ENCODE measurements around the gene POC1B. TPM values are rescaled to one million over a fixed set of nuclear protein-coding genes. Genes with fewer than 3 reads are reported as not detected.

The POC1B gene
- 13.0 and 15.2 TPM in 2 replicates for total RNA-seq (2014; rRNA removed; shearing (Covaris generic))
- 9.3 and 14.2 TPM in 2 replicates for polyA plus RNA-seq (2015; cell fraction: cytosol; rRNA removed)
- 10.0 and 10.8 TPM in 2 replicates for polyA plus RNA-seq (2015; cell fraction: nucleus; rRNA removed)

- in situ Hi-C loops (cut with HindIII; ENCODE audit: low pct_unique_long_range_greater_than_20kb, low sequenced_read_pairs), result no loop called here
- peak; percentile 87 for DNase-seq (ENCODE audit: low read depth, low spot score)
Measured at GRCh38 chr12:89525824-89526770, at the start of gene POC1B. Gene POC1B (minus strand): TSS chr12:89526047. CDS start chr12:89525895, 152 bp downstream.

- no peak for DNase-seq (ENCODE audit: low read depth, low spot score)
- in situ Hi-C loops (cut with HindIII; ENCODE audit: low pct_unique_long_range_greater_than_20kb, low sequenced_read_pairs), result no loop called here
Measured at GRCh38 chr12:89575374-89575773, 49.5 kb upstream of the POC1B start.

GRCh38 chr12:89574736-89575208 is 48.9 kb upstream of the POC1B start:
- no peak for DNase-seq (ENCODE audit: low read depth, low spot score)
- in situ Hi-C loops (cut with HindIII; ENCODE audit: low pct_unique_long_range_greater_than_20kb, low sequenced_read_pairs), result no loop called here

- in situ Hi-C loops (cut with HindIII; ENCODE audit: low pct_unique_long_range_greater_than_20kb, low sequenced_read_pairs), result no loop called here
Measured at GRCh38 chr12:89573051-89573810, 47.4 kb upstream of the POC1B start.

GRCh38 chr12:89571491-89572195 is 45.8 kb upstream of the POC1B start:
- in situ Hi-C loops (cut with HindIII; ENCODE audit: low pct_unique_long_range_greater_than_20kb, low sequenced_read_pairs), result no loop called here
- DNase-seq (ENCODE audit: low read depth, low spot score), result no peak

More at GRCh38 chr12:89573051-89573810, 47.4 kb upstream of the POC1B start:
- DNase-seq (ENCODE audit: low read depth, low spot score), result no peak

- DNase-seq (ENCODE audit: low read depth, low spot score), result no peak
- in situ Hi-C loops (cut with HindIII; ENCODE audit: low pct_unique_long_range_greater_than_20kb, low sequenced_read_pairs), result no loop called here
Measured at GRCh38 chr12:89568484-89568883, 42.6 kb upstream of the POC1B start.

- in situ Hi-C loops (cut with HindIII; ENCODE audit: low pct_unique_long_range_greater_than_20kb, low sequenced_read_pairs), result no loop called here
- no peak for DNase-seq (ENCODE audit: low read depth, low spot score)
Measured at GRCh38 chr12:89567691-89568239, 41.9 kb upstream of the POC1B start.

- no peak for DNase-seq (ENCODE audit: low read depth, low spot score)
- in situ Hi-C loops (cut with HindIII; ENCODE audit: low pct_unique_long_range_greater_than_20kb, low sequenced_read_pairs), result no loop called here
Measured at GRCh38 chr12:89566615-89567014, 40.8 kb upstream of the POC1B start.

GRCh38 chr12:89565002-89565401 is 39.2 kb upstream of the POC1B start:
- in situ Hi-C loops (cut with HindIII; ENCODE audit: low pct_unique_long_range_greater_than_20kb, low sequenced_read_pairs), result no loop called here
- DNase-seq (ENCODE audit: low read depth, low spot score), result no peak

- in situ Hi-C loops (cut with HindIII; ENCODE audit: low pct_unique_long_range_greater_than_20kb, low sequenced_read_pairs), result no loop called here
Measured at GRCh38 chr12:89559753-89560152, 33.9 kb upstream of the POC1B start.

GRCh38 chr12:89556976-89557375 is 31.1 kb upstream of the POC1B start:
- in situ Hi-C loops (cut with HindIII; ENCODE audit: low pct_unique_long_range_greater_than_20kb, low sequenced_read_pairs), result no loop called here
- DNase-seq (ENCODE audit: low read depth, low spot score), result peak; percentile 91

More at GRCh38 chr12:89559753-89560152, 33.9 kb upstream of the POC1B start:
- DNase-seq (ENCODE audit: low read depth, low spot score), result no peak

GRCh38 chr12:89552376-89552775 is 26.5 kb upstream of the POC1B start:
- DNase-seq (ENCODE audit: low read depth, low spot score), result no peak
- in situ Hi-C loops (cut with HindIII; ENCODE audit: low pct_unique_long_range_greater_than_20kb, low sequenced_read_pairs), result no loop called here

- no peak for DNase-seq (ENCODE audit: low read depth, low spot score)
- in situ Hi-C loops (cut with HindIII; ENCODE audit: low pct_unique_long_range_greater_than_20kb, low sequenced_read_pairs), result no loop called here
Measured at GRCh38 chr12:89551747-89552146, 25.9 kb upstream of the POC1B start.

- in situ Hi-C loops (cut with HindIII; ENCODE audit: low pct_unique_long_range_greater_than_20kb, low sequenced_read_pairs), result no loop called here
- DNase-seq (ENCODE audit: low read depth, low spot score), result no peak
Measured at GRCh38 chr12:89547101-89547500, 21.3 kb upstream of the POC1B start.

- no peak for DNase-seq (ENCODE audit: low read depth, low spot score)
- in situ Hi-C loops (cut with HindIII; ENCODE audit: low pct_unique_long_range_greater_than_20kb, low sequenced_read_pairs), result no loop called here
Measured at GRCh38 chr12:89546151-89546550, 20.3 kb upstream of the POC1B start.

- DNase-seq (ENCODE audit: low read depth, low spot score), result no peak
- in situ Hi-C loops (cut with HindIII; ENCODE audit: low pct_unique_long_range_greater_than_20kb, low sequenced_read_pairs), result no loop called here
Measured at GRCh38 chr12:89544681-89545184, 18.9 kb upstream of the POC1B start.

- no peak for DNase-seq (ENCODE audit: low read depth, low spot score)
- in situ Hi-C loops (cut with HindIII; ENCODE audit: low pct_unique_long_range_greater_than_20kb, low sequenced_read_pairs), result no loop called here
Measured at GRCh38 chr12:89544022-89544421, 18.2 kb upstream of the POC1B start.
